ENCODE measurements around the gene MCM3AP.
"Not testable (repeated sequence)": the region's sequence is repeated elsewhere in the genome, so short reads cannot be mapped to it uniquely, and the experiment has no call there.

GRCh38 chr21:46223661-46224060 is 61.8 kb downstream of the MCM3AP start:
- not testable (repeated sequence) for TF ChIP-seq CTCF (IDR thresholded peaks at IDR 0.05; ENCODE audit: insufficient read depth, low read length, poor library complexity, severe bottlenecking); EZH2phosphoT487 (conservative IDR thresholded peaks at IDR 0.05; ENCODE audit: low read length)

Measured in SU-DHL-6 (cell line).